ENCODE measurements around the gene BTG2. TPM values are rescaled to one million over a fixed set of nuclear protein-coding genes. Genes with fewer than 3 reads are reported as not detected.

The BTG2 gene
- total RNA-seq, 4 donors from 2014 or later: 48.0 to 286 (median 74.9) TPM

DNA sequence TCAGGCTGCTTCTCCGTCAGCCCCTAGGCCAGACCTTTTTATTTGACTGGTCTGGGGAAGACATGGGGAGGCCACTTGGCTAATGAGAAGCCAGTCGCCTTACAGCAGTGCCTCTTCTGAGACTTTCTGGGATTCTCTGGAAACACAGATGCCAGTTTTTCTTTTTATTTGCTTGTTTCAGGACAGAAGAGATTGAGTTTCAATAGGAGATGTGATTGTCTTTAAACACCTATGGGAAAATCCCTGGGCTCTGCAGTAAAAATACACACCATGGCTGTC lies 15.4 kb upstream of the BTG2 start:
- H3K4me1 ChIP-seq: peaks cover 46 to 61% of the 10 kb centered on the region in 2 donors
- in situ Hi-C loops (cut with MboI; ENCODE audit: low sequenced_read_pairs in 4 of 4): no loop called here
- intact Hi-C loops (cut with DNase I; ENCODE audit: low total_unique reads): no loop called here
- no peaks in the 10 kb centered on the region for H3K9me3 ChIP-seq
- H3K27ac ChIP-seq: peak overlapping the region; percentile 91 to 96 (median 94)
- H3K4me3 ChIP-seq: peak overlapping the region; percentile 29 to 48 (median 42)
- DNase-seq (no peak), ATAC-seq (no peak)
- no peak for TF ChIP-seq POLR2A (IDR thresholded peaks at IDR 0.05)
- TF ChIP-seq, protein P1, sequence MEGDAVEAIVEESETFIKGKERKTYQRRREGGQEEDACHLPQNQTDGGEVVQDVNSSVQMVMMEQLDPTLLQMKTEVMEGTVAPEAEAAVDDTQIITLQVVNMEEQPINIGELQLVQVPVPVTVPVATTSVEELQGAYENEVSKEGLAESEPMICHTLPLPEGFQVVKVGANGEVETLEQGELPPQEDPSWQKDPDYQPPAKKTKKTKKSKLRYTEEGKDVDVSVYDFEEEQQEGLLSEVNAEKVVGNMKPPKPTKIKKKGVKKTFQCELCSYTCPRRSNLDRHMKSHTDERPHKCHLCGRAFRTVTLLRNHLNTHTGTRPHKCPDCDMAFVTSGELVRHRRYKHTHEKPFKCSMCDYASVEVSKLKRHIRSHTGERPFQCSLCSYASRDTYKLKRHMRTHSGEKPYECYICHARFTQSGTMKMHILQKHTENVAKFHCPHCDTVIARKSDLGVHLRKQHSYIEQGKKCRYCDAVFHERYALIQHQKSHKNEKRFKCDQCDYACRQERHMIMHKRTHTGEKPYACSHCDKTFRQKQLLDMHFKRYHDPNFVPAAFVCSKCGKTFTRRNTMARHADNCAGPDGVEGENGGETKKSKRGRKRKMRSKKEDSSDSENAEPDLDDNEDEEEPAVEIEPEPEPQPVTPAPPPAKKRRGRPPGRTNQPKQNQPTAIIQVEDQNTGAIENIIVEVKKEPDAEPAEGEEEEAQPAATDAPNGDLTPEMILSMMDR (IDR thresholded peaks at IDR 0.05 in 4 of 5, conservative IDR thresholded peaks at IDR 0.05 in 1 of 5): no peak
- no peaks in the 10 kb centered on the region for H3K36me3 ChIP-seq
- no peaks in the 10 kb centered on the region for H3K27me3 ChIP-seq

DNA sequence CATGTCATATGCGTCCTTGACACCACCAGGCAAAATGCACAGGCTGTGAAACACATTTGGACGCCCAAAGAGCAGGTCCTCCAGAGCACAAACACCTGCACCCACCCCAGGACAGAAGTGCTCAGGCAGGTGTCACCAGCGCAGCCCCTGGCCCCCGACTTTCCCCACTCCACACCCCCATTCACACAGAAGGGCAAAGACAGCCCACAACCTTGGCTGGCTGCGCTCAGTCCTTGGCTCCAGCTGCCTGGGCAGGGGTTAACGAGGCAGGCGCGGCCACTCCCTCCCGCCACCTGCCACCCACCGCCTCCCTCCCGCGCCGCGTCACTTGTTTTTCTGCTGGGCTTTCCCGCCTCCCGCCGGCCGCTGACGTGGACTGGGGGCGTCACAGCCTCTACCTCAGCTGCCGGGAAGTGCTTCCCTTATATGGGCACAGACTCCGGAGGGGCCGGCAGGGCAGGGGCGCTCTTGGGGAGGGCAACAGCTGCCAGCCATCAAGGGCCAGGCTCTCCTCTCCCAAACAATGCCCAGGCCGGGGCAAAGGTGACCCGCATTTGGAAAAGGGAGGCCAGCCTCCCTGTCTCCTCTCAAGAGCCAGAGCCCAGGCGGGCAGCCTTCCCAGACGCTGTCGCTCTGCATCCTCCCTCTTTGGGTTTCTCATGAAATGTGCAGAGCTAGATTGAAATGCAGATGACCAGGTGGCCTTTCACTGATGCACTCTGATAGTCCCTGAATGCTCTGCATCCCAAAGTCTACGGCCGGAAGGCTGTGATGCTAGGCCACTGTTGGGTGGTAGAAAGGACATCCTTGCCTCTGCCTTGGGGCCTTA lies 14.8 kb upstream of the BTG2 start:
- peak overlapping the region; percentile 29 to 48 (median 42) for H3K4me3 ChIP-seq
- no peaks in the 10 kb centered on the region for H3K36me3 ChIP-seq
- H3K4me1 ChIP-seq: peaks cover 46 to 60% of the 10 kb centered on the region in 2 donors
- intact Hi-C loops (cut with DNase I; ENCODE audit: low total_unique reads): no loop called here
- no peaks in the 10 kb centered on the region for H3K9me3 ChIP-seq
- in situ Hi-C loops (cut with MboI; ENCODE audit: low sequenced_read_pairs in 4 of 4): no loop called here
- no peaks in the 10 kb centered on the region for H3K27me3 ChIP-seq
- peak; percentile 87 to 91 for DNase-seq
- peak; percentile 73 for ATAC-seq
- H3K27ac ChIP-seq: peak overlapping the region; percentile 91 to 96 (median 94)
- TF ChIP-seq, protein P1 (IDR thresholded peaks at IDR 0.05 in 4 of 5, conservative IDR thresholded peaks at IDR 0.05 in 1 of 5): no peak
- peak; percentile 80 to 89 for TF ChIP-seq POLR2A (IDR thresholded peaks at IDR 0.05)

DNA sequence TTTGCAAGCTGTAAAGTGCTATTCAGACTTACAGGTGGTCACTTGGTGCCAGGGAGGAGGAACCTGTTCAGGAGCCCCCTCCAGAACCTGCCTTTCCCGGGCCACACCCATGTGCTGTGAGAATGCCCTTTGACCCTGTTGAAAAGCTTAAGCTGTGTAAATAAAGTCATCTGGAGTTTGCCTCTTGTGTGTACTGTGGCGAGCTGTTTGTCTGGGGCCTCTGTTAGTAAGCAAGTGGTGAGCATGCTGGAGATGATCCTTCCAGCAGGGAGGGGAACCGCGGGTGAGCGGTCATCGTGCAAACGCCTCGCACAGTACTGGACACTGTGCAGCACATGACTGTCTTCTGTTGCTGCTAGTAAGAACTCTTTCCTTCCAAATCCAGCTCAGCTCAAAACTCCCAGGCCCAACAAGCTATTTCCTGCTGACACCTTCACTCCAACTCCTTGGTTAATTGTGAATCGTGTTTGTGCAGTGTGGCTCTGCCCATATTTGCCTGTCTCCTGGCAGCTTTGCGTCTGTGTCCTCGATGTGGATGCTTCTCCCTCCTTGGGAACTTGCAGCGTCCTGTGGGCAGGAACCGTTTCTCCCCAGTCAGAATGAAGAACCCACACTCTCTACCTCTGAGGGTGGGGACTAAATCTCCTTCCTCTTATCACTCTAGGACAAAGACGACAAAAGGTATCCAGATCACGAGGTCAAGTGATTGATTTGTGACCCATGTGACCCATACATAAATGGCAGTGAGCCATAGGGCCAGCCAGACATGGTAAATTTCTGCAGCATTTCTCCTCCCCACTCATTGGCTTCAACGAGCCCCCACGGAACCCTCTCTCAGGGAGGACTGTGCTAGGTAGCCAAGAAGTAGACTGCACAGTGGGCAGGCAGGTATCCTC lies 13.9 kb upstream of the BTG2 start:
- no peaks in the 10 kb centered on the region for H3K36me3 ChIP-seq
- in situ Hi-C loops (cut with MboI; ENCODE audit: low sequenced_read_pairs in 4 of 4): no loop called here
- no peak for TF ChIP-seq POLR2A (IDR thresholded peaks at IDR 0.05)
- TF ChIP-seq, protein P1 (IDR thresholded peaks at IDR 0.05 in 4 of 5, conservative IDR thresholded peaks at IDR 0.05 in 1 of 5): no peak
- peak overlapping the region; percentile 91 to 96 (median 94) for H3K27ac ChIP-seq
- no peaks in the 10 kb centered on the region for H3K27me3 ChIP-seq
- intact Hi-C loops (cut with DNase I; ENCODE audit: low total_unique reads): no loop called here
- DNase-seq (peak in 1 of 2 donors; percentile 38), ATAC-seq (peak in 1 of 2 donors; percentile 43)
- H3K9me3 ChIP-seq: no peaks in the 10 kb centered on the region
- no peak overlapping the region for H3K4me3 ChIP-seq
- H3K4me1 ChIP-seq: peaks cover 40 to 51% of the 10 kb centered on the region in 2 donors

DNA sequence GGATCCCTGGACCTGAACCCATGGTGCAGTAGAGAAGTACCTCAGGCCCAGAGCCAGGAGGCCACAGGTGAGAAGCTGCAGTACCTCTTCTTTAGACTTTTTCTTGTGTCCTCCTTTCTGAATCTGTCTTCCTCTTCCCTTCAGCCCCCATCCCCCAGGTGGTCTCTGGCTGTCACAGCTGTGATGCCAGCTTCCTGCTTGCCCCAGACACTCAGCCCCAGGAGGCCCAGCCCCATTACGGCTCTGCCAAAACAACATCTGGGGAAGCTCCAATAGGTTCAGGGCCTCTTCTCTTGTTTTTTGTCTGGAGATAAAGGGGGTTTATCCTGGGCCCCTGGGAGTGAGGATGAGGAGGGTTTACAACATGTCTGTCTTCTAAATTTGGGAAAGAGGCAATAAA lies 9.5 kb upstream of the BTG2 start:
- no peaks in the 10 kb centered on the region for H3K27me3 ChIP-seq
- peaks cover 13 to 15% of the 10 kb centered on the region in 2 donors for H3K4me1 ChIP-seq
- no peaks in the 10 kb centered on the region for H3K9me3 ChIP-seq
- no peaks in the 10 kb centered on the region for H3K36me3 ChIP-seq
- DNase-seq (no peak), ATAC-seq (no peak)
- TF ChIP-seq POLR2A (IDR thresholded peaks at IDR 0.05): no peak
- in situ Hi-C loops (cut with MboI; ENCODE audit: low sequenced_read_pairs in 4 of 4): no loop called here
- no peak overlapping the region for H3K4me3 ChIP-seq
- intact Hi-C loops (cut with DNase I; ENCODE audit: low total_unique reads): no loop called here
- no peak overlapping the region for H3K27ac ChIP-seq

Data from gastrocnemius medialis (tissue), 4 donors.